NCI-H187 (cell line): ENCODE data around the gene PRICKLE4.
"Not testable (repeated sequence)": the region's sequence is repeated elsewhere in the genome, so short reads cannot be mapped to it uniquely, and the experiment has no call there.

Experiments used
- DNase-seq, 2 experiments: peaks; one replicate each; lab custom pipeline; 2025; lab: John Stamatoyannopoulos, UW

The PRICKLE4 gene

GRCh38 chr6:41746107-41746506 is 34.5 kb upstream of the PRICKLE4 start:
- no peak for DNase-seq

- DNase-seq = no peak
Measured at GRCh38 chr6:41747256-41748101, 33.1 kb upstream of the PRICKLE4 start, which contains the start of gene PGC. Gene PGC (minus strand): TSS chr6:41747397. CDS start chr6:41747334, 63 bp downstream.

GRCh38 chr6:41748102-41748477 is 32.5 kb upstream of the PRICKLE4 start:
- DNase-seq = no peak

GRCh38 chr6:41748542-41748941 is 32.0 kb upstream of the PRICKLE4 start:
- DNase-seq = no peak

- DNase-seq = no peak
Measured at GRCh38 chr6:41750374-41750773, 30.2 kb upstream of the PRICKLE4 start.

- DNase-seq = no peak
Measured at GRCh38 chr6:41755895-41756294, 24.7 kb upstream of the PRICKLE4 start.

- DNase-seq = no peak
Measured at GRCh38 chr6:41756354-41756753, 24.2 kb upstream of the PRICKLE4 start.

DNA sequence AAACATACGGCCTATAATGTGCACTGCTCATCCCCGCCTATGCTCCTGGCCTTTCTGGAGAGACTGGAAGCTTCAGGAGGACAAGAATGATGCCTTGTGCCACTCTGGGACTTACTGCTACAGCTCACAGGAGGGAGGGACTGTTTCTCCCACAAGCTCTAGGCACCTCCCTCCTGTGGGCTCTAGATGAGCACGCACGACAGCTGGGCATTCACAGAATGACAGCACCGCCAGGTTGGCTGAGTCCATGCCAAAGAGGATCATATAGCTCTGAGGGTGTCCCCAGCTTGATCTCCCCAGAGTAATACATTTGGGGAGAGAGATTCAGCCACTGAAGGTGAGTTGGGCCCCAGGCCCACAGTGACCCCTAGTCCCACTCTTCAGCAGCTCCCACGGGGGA is 23.3 kb upstream of the PRICKLE4 start:
- DNase-seq = no peak

GRCh38 chr6:41757931-41758640 is 22.5 kb upstream of the PRICKLE4 start:
- DNase-seq = no peak

GRCh38 chr6:41758641-41759035 is 21.9 kb upstream of the PRICKLE4 start:
- DNase-seq = no peak

- no peak for DNase-seq
Measured at GRCh38 chr6:41759106-41759904, 21.3 kb upstream of the PRICKLE4 start.

DNA sequence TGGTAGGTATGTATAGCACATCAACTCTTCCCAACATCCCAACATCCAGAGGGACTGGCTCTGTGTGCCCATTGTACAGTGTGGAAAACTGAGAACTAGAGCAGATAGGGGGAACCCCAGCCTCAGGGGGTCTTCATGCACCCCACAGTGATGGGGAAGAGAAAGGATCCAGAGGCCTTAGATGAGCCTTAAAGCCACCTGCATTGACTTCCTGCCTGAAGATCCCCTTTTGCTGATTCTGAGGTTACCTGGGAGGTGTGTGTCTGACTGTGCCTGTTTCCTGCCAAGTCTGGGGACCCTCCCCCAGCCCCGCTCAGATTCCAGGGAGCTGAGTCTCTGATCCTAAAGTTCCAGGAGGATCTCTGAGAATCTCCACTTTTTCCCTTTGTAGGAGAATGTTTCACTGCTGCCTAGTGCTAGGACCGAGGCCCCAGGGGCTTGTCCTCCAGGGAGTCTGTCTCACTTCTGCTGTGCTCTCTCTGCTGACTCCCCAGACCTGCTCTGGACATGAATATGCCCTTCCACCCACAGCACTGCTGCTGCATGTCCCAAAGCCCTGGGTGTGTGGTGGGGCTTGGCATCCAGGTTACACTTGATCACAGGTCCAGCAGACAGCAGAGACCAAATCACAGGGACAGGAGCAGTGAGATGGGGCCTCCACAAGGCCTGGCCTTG is 20.5 kb upstream of the PRICKLE4 start:
- no peak for DNase-seq

DNA sequence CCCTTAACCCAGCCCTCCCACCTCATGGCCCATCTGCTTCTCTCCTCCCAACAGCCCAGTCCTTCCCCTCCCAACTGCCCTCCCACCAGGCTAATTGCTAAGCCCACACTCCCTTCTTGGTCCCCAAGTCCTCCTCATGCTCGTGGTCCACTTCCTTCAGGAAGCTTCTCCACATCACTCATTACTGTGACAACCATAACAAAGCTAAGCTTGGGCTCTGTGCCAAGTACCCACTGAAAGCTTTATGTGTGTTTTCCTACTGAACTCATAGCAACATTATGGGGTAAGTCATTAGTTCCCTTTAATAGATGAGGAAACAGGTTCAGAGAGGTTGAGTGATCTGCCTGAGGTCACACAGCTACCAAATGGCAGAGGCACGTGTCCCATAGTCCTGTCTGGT is 17.1 kb upstream of the PRICKLE4 start:
- DNase-seq = no peak

- DNase-seq = not testable (repeated sequence)
Measured at GRCh38 chr6:41766043-41766664, 14.4 kb upstream of the PRICKLE4 start.

- DNase-seq = no peak
Measured at GRCh38 chr6:41767112-41767833, 13.3 kb upstream of the PRICKLE4 start.

DNA sequence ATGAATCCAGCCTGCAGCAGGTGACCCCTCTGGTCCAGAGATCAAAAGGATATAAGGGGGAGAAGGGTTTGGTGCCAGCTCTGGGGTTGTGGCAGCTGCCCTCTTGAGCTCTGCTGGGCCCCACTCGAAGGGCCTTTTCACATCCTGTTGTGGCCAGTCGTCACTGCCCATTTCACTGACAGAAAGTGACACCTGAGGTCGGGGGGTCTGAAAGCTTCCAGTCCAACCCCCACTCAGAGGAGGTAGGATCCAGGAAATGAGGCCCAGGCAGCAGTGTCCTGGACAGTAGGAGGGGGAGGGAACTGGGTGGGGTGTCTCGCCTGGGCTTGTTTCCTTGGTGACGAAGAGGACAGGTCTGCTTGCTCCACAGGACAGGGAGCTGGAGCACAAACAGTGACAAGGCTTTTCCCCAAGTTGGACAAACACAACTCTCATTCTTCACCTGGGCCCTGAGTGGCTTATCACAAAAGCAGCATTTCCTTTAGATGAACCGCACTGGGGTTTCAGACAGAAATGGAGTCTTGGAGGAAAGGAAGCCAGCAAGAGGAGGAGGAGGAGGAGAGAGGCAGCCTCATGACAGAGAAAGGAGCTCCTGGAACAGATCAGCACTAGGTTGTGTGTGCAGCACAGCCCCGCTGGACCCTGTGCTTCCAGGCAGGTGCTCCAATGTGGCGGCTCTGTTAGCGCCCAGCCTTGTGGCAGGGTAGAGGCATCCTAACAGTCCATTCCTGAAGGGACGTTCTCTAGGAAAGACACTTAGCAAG is 11.9 kb upstream of the PRICKLE4 start:
- no peak for DNase-seq

GRCh38 chr6:41769376-41769775 is 11.2 kb upstream of the PRICKLE4 start:
- DNase-seq = no peak

DNA sequence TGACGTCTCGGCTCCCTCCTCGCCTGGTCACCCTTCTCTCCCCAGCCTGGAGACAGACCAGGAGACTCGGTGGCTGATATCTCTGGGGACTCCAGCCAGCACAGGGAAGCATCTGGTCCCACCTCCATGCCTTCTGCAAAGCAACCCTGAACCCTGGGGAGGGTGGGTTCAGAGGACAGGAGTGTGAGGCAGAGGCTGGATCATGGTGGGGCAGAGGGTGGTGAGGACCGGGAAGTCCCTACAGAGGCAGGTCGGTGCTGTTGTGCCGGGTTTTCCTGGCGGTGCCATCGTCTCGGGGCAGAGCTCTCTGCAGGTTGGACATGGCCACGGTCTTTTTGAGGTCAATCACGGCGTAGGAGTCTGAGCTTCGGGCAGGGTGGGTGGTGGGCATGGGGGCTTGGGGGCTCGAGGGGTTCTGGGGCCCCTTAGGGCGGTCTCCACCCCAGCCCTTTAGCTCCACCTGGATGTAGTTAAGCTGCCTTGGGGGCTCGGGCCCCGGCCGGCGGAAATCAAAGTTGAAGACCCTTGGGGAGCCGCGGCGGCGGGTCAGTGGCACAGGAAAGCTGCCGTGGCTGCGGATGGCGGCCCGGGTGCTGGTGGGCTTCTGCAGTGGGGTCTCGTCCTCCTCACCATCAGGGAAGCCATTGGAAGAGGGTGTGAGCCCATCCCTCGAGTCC is 10.1 kb upstream of the PRICKLE4 start:
- no peak for DNase-seq
